NCI-H748 (cell line): ENCODE measurements around the gene EHD3.

Source experiments
- DNase-seq: peaks from one replicate; lab custom pipeline; 2025; ENCODE audit not compliant: unreplicated experiment; lab: John Stamatoyannopoulos, UW

The EHD3 gene

DNA sequence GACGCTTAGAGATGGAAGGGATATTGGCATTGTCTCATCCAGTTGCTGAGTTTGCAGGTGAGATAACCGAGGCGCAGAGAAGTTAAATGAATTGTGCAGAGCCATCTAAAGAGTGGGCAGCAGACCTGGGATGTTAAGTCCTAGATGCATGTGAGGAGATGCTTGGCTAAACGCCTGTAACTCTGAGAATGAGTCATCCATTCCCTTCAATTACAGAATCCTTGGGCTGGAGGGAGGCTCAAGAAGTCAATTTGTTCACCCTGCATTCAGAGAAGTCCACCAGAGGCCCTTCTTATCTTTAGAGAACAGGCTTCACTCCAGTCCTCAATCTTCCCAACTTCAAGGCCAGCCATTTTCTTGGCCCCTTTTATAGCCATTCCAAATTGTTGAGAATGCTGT lies 1.6 kb downstream of the EHD3 start:
- DNase-seq, result no peak

DNA sequence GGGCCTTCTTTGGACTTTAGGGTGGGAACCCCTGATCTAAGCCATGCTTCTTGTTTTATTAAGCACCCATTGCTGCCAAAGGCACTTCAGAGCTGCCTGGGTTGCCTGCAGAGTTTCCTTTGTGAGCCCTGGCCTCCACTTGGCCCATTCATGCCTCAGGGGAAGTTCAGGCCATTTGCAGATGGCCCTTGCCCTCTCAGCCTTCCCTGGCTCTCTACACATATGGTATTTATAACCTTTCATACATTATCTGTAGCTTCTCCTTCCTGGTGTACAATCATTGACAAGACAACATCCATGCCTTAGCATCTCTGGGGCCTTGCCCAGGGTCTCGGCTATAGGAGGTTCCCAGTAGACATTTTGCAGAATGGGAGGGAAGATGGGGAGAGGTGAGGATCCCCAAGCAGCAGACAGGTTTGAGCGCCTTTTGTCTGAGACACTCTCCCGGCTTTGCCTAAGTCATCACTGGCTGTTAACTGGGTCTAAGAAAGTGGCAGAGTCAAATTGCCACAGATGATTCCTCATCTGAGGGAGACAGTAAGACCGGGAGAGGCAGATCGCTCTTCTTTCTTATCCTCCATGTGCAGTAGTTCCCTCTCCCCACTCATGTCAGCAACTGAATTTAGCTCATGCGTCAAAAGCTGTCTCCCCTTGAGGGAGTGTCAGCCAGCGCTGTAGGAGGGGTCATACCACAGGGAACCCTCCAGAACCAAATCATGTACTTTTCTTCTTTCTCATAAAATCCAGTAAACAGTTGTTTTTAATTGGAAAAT lies 2.7 kb downstream of the EHD3 start:
- DNase-seq, result no peak

DNA sequence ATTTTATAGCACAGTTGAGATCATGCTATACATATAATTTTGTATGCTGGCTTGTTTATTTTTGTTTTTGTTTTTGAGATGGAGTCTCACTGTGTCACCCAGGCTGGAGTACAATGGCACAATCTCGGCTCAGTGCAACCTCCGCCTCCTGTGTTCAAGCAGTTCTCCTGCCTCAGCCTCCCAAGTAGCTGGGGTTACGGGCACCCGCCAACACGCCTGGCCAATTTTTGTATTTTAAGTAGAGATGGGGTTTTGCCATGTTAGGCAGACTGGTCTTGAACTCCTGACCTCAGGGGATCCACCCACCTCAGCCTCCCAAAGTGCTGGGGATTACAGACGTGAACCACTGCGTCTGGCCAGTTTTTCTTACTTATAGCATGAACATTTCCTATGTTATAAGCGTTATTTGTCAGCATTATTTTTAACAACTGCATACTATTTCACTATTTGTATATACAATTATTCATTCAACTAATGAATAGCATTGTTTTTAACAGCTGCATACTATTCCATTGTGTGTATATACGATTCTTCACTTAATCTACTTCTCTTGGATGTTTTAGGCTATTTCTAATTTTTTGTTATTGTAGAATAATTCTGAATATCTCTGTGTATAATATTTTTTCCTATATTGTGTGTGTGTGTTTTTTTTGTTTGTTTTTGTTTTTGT lies 3.5 kb downstream of the EHD3 start:
- DNase-seq, result no peak

DNA sequence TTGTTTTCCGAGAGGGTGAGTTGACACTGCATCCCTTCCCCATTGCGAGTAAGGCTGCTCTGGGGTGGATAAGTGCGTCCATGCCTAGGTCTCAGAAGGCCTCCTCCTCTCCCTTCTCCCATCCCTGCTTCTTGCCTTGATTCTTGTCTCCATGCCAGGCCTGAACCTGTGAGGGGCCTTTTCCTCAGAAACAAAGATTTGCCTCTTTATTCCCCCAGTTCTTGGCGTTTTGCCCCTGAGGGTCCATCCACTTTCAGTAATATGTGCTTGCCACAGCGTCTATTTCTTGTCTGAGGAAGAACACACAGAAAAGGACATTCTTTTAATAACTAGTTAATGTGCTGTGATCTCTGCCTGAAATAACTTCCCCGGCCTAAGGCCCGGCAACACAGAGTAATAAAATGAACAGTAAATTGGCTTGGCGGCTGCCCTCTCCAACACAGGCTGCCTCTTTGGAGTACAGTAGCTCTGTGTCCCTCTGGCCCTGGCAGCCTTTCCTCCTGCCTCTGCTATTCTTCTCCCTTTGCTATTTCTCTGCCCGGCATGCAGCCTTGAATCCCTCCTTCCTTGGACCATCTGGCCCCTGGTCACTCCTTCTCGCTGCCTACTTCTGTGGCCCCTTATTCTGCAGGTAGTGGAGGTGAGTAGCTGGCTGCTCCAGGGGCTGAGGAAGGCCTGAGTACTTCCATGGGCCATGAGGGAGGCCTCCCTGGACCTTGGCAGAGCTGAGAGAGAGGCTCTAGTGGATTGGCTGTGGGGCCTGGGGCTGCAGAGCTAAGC lies 4.4 kb downstream of the EHD3 start:
- DNase-seq, result no peak

DNA sequence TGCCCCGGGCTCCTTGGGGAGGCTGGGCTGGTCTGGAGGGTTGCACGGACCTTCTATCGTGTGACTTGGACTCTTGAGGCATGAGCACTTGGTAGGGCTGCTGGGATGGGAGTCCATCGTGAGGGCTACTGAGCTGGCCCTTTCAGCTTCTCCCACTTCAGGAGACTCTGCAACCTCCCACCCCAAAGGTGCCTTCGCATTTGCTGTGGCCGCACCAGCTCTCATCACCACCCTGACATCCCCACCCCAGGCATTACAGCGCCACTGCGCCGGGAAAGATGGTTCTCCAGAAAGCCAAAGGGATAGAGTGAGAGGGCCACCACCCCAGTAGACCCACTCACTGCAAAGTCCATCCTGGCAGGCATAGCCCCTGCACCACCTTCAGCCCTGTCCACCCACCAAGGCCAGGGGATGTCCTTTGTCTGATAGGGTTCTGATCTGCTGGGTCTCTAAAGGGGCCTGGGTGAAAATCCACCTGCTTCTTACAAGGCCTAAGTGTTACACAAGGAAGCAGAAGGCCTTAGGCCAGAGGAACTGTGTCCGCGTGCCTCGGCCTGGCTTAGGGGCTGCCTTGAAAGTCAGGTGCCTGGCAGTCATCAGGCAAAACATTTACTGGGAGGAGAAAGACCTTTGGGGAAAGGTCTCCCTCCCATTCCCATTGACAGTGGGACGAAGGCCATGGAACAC lies 5.1 kb downstream of the EHD3 start:
- DNase-seq, result no peak

DNA sequence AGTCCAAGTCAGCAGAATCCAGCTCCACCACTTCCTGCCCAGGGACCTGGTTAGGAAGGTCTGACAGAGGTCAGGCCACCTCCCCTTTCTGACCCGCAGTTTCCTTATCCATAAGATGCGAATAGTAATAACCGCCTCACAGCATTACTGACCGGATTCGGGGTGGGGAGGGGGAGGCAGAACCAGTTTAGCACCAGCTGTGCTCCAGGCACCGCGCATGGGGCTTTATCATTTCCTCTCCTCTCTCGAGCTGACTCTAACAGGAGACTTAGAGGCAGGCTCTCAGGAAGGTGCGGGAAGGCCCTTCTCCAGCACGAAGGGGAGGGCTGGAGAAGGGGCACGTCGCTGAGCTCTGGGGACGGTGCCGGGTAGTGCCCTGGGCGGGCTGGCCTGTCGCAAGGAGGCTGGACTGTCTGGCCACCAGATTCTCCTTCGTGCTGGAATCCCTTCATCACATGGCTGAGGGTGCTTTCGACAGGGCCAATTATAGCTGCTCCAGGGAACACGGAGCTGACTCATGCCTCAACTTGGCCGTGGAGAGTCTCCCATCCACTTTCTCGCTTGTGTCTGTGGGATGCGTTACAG lies 5.7 kb downstream of the EHD3 start:
- no peak for DNase-seq

DNA sequence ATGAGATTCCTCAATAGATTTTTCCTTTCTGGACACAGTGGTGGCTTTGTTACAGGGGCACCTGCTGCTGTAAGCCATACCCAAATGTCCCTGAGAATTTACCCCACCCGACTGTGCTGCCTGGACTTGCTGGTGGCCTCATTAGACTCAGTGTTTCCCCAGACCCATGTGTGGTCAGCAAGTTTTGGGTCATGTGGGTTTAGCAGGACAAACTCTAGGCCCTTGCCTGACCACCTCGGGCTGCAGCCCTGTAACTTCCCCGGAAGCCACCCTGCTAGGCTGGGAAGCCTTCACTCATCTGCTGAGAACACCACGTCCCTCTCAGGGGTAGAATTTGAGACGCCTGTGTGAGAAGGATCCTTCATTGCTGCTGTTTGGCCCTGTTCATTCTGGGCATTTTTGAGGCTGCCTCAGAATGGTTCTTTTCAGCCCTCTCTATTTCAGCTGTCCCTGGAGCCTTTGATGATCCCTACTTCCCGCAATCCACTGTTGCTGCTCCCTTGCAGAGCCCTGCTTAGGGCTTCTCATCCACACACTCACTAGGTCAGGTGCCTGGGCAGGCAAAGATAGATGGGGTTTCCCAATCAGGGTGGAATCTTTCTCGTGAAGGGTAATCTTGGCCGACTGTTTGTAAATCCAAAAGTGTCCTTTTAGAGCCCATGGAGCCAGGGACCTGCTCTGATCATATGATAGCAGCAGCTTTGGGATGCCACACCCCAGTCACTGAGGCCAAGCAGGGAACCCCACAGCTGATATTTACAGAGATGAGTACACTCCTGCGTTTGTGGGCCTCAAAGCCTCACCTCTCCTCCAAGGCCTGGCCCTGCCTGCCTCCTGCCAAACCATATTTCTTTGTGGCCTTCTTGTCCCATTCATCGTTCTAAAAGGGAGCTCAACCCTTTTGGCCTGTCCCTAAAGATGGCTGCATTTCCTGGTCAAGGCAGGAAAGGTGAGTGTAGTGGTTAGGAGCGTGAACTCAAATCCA lies 6.7 kb downstream of the EHD3 start:
- DNase-seq, result no peak

DNA sequence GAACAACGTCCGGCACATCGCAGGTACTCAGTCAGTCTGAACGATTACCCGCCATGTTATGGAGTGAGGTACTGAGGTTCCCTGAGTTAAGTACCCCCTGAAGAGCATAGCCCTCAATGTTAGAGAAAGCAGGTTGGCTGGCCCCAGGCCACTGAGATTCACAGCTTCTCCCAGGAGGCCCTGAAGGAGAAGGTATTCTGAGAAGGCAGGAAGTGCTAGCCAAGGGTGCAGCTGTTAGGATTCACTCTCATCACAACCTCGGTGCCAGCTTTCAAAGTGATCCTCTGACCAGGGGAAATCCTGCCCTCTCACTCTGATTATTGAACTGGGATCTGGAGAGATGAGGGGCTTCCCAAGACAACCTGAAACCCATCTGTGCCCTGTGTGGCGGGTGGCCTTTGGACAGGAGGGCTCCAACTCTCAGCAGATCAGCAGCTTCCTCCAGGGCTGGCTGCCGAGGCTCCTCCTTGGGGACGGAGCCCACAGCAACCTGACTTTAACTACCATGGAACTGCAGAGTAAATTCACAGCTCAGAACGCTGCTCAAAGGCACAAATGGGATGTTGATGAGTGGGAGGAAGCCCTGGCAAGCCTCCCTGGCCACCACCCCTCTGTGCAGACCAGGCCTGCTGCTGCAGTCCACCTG lies 7.8 kb downstream of the EHD3 start:
- DNase-seq, result no peak

DNA sequence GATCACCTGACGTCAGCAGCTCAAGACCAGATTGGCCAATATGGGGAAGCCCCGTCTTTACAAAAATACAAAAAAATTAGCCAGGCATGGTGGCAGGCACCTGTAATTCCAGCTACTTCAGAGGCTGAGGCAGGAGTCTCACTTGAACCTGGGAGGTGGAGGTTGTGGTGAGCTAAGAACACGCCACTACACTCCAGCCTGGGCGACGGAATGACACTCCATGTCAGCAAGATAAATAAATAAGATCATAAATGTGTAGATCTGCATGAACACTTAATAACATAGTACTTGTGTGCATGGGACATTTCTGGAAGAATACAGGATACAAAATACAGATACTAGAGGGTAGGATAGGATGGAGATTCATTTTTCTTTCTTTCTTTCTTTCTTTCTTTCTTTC lies 9.1 kb downstream of the EHD3 start:
- no peak for DNase-seq

DNA sequence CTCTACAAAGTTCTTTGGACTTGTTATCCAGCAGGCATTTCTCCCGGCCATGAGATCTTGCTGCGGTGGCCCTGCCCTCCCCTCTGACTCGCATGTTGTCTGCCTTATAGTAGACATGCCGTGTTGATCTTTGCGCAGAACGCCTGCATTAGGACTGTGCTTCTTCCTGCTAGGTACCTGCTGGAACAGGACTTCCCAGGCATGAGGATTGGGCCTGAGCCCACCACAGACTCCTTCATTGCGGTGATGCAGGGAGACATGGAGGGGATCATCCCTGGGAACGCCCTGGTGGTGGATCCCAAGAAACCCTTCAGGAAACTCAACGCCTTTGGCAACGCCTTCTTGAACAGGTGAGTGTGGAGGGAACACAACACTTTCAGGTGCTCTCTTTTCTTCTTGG lies 10.1 kb downstream of the EHD3 start:
- no peak for DNase-seq

DNA sequence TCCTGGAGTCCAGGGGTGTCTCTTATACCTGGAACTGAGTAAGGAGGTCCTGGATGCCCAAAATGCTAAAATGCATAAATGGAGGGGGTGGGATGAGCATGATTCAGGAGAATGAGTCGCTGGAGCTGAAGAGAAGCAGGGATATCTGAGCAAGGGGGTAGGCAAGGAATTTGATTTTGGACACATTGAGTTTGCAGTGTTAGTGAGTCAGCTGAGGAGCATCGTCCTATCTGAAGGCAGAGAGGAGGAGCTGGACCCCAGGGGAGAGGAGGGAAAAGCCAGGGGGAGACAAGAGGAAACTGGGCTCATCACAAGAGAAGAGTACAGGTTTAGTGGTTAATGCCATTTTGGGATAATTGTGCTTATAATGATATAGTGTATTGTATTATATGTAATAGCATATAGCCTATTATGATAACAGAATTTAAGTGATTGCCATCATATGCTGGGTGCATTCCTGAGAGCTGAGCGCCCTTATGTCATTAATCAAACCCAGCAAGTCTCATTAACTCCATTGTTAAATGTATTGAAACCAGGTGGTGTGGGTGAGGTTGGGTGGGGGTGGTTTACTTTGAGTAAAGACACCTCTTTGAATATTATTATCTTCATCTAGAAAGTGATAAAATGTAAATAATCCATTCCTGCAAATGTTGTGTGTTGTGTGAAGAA lies 12.4 kb downstream of the EHD3 start:
- no peak for DNase-seq

DNA sequence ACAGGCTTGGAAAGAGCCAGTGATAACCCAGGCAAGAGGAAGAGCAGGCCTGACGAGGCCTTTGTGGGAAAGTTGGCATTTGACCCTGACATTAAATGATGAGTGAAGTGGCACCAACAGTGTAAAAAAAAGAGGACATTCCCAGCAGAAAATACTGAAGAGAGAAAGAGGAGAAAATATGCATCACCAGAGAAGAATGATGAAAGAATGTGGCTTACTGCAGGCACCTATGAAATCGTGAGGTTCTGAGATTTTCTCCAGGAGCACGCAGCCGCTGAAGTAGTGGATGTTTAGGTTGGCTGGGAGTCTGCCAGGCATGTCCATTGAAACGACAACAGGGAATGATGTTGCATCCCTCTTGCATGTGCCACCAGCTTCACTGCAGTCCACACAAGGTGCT lies 13.8 kb downstream of the EHD3 start:
- no peak for DNase-seq

DNA sequence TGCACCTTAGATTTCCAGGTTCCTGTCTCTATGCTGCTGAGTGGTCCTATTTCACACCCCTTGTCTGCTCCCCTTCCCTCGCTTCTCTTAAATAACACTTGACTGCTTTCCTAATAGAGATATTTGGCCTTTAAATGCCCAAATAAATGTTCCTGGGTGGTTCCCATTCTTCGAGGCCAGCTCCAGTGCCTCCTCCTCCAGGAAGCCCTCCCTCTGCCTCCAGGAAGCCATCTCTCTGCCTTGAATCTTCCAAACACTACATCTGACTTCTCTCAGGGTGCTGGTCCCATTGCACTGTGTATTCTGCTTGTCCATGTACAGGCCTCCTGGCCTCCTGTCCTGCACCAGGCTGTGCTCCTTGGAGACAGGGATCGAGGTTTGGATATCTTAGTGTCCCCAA lies 14.2 kb downstream of the EHD3 start:
- no peak for DNase-seq

DNA sequence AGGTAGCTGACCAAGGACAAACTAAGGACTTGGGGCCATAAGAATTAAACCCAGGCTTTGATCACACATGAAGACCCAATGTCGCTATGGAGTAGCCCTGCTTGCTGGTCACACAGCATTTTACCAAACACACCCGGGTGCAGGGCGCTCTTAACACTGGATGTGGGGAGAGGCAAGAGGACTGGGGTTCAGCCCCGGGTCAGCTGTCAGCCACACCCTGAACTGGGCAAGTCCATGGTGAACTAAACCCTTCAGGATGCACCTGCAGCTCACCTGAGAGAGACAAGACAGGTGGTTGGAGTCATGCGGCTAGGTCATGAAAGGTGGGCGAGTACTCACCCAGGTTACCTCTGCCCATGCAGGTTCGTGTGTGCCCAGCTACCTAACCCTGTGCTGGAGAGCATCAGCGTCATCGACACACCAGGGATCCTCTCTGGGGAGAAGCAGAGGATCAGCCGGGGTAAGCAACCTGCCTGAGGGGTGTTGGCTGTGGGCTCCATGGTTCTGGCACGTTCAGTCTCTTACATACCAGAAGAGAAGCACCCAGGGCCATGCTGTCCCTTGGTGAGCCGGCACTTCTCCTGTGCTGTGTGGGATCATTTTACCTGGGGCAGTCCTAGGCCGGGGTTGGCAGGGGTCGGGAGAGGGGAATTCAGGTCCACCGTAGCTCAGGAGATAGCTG lies 15.2 kb downstream of the EHD3 start:
- DNase-seq, result no peak

DNA sequence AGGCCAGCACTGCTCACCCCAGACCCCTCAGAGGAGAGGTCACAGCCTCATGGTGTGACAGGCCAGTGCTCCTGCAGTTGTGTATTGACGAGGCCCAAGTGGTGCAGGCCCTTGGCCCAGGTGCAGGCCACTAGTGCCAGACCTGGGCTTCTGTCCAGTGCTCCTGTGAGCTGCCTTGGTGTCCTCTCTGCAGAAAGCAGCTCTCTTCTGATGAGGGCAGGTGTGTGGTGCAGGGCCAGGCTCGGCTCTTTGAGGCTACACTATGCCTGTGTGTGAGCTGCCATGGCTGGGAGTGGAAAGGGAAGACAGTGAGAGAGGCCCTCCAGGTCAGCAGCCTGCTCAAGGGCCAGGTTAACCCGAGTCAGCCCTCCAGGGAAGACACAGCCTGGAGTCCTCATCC lies 17.1 kb downstream of the EHD3 start:
- DNase-seq, result no peak

DNA sequence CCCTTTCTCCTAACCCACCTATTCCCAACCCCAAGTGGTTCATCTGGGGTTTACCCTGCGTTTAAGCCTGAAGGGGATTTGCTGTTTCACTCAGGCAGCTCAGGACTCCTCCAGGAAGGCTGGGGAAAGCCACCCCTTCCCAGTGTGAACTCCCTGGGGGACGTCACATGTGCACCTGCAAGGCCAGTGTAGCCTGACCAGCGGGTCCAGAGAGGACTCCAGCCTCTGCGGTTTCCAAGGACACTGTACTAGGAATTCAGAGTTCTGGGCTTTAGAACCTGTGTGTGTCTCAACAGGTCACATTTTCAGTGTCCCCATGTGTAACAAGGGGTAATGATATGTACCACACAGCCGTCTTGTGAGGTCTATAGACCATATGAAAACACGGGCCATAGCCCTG lies 17.9 kb downstream of the EHD3 start:
- DNase-seq, result no peak

DNA sequence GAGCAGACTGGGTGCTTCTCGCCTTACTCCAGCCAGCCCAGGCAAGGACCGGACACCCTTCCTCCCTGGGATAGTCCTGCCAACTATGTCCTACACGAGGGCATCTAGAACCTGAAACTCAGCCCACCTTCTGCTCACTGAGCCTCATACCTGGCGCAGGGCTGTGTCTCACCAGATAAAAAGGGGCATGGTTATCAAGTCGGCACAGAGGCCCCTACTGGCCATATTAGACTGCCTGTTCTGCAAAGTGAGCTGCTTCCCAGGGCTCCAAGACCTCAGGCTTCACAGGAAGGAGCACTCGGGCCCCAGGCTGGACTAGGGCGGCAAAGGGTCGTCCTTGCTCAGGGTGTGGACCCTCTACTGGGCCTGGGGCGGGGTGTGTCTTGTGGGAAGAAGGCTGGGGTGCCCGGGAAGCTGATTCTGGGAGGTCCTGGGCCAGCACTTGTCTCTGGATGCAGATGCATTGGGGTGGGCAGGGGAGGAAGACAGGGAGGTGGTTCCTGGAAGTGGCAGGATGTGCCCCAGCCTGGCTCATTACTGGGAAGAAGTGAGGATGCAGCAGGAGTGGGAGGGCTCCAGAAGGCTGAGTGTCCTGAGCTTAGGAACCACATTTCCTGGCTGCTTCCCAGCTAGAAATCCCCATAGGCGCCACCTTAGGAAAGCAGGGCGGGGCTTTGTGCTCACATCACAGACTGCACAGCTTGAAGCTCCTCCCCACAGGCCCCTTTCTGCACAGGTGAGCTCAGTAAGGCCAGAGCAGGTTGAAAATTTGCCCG lies 19.6 kb downstream of the EHD3 start:
- peak; percentile 2 for DNase-seq
